ENCODE measurements around the gene MSMO1. TPM values are rescaled to one million over a fixed set of nuclear protein-coding genes. Genes with fewer than 3 reads are reported as not detected.

Gene MSMO1
- total and polyA plus RNA-seq, 2 of the 8 experiments (the other 6 are each of a cell fraction or from before 2014, with no cell fraction given), result 79.8 to 109 TPM

GRCh38 chr4:165384186-165384585 lies 56.7 kb downstream of the MSMO1 start:
- Histone ChIP-seq H3K27ac (ENCODE audit: low read depth, low read length) (no peak overlapping the region), H3K23me2 (ENCODE audit: low read depth, low read length) (peaks cover 5% of the 10 kb centered on the region; the same call in 1 of the 2 replicates), H2AFZ (ENCODE audit: low read length) (no peak overlapping the region), H2BK120ac (replicated peaks; ENCODE audit: low read depth, low read length) (peak overlapping the region; percentile 51), H4K91ac (replicated peaks; ENCODE audit: insufficient read length, low read length) (no peak overlapping the region), H2BK5ac (ENCODE audit: low read depth, low read length) (no peak overlapping the region), H3K9ac (replicated peaks in 1 of 4; ENCODE audit: extremely low read depth in 1 of 4, low read depth in 3 of 4, low read length in 3 of 4) (no peak overlapping the region), H3K4me3 (ENCODE audit: extremely low read depth in 1 of 4, insufficient read depth in 2 of 4, low read depth in 3 of 4, low read length in 4 of 4) (no peak overlapping the region), H4K5ac (ENCODE audit: insufficient read length, low read depth, low read length) (no peak overlapping the region), H3K9me3 (ENCODE audit: insufficient read depth in 2 of 2, low read depth in 1 of 2, low read length in 1 of 2) (no peaks in the 10 kb centered on the region), H3K56ac (replicated peaks; ENCODE audit: insufficient read length, low read depth, low read length) (no peak overlapping the region), H3K4me2 (ENCODE audit: insufficient read depth in 1 of 2, low read depth in 2 of 2, low read length in 2 of 2) (no peak overlapping the region), H3K36me3 (ENCODE audit: control insufficient read depth in 2 of 4, insufficient read depth in 4 of 4, low read length in 3 of 4) (no peaks in the 10 kb centered on the region), H2BK12ac (ENCODE audit: low read depth, low read length) (no peak overlapping the region), H3K18ac (ENCODE audit: extremely low read depth, low read length) (no peak overlapping the region), H3K4ac (replicated peaks; ENCODE audit: insufficient read length, low read depth, low read length) (no peak overlapping the region), H3K23ac (ENCODE audit: insufficient read length) (no peak overlapping the region), H3K14ac (ENCODE audit: insufficient read length) (no peak overlapping the region), H4K8ac (ENCODE audit: extremely low read depth, insufficient read depth, low read length) (no peak overlapping the region), H2AK5ac (ENCODE audit: low read depth, low read length) (no peak overlapping the region), H3K79me2 (ENCODE audit: control insufficient read depth in 1 of 2, insufficient read depth in 2 of 2, low read length in 2 of 2) (no peaks in the 10 kb centered on the region), H3K79me1 (ENCODE audit: low read depth, low read length) (no peaks in the 10 kb centered on the region), H3K27me3 (replicated peaks in 1 of 4; ENCODE audit: control insufficient read depth in 3 of 4, extremely low read depth in 1 of 4, insufficient read depth in 3 of 4, low read length in 3 of 4) (peaks cover 0 to 7% (median 5%) of the 10 kb centered on the region in 4 experiments; a peak in 3 of 7 replicates), H3K4me1 (replicated peaks in 1 of 4; ENCODE audit: control insufficient read depth in 3 of 4, insufficient read depth in 4 of 4, low read length in 3 of 4) (peaks cover 0 to 8% (median 3%) of the 10 kb centered on the region in 4 experiments; a peak in 3 of 7 replicates), H2BK15ac (ENCODE audit: low read length) (no peak overlapping the region), H2BK20ac (ENCODE audit: low read length) (no peak overlapping the region), H4K20me1 (replicated peaks in 1 of 2; ENCODE audit: control insufficient read depth in 1 of 2, insufficient read depth in 2 of 2, low read length in 2 of 2) (no peaks in the 10 kb centered on the region)
- WGBS, 2 experiments (ENCODE audit: extremely low coverage in 1 of 2, insufficient coverage in 1 of 2, insufficient read length in 1 of 2, insufficient replicate concordance in 2 of 2, low coverage in 1 of 2, low lambda C conversion rate in 2 of 2, missing lambda C conversion rate in 1 of 2), result 87% methylated on average over 3 of the region's 3 CpGs; no CpG with 5 or more reads in 1 of the 2 experiments
- DNase-seq (ENCODE audit: low read depth in 1 of 2, low spot score in 2 of 2), result no peak
- ChIA-PET CTCF (ENCODE audit: partially characterized antibody) (interaction anchor here (0.7 to 3.7 kb wide), 33 partner anchors 8 to 367 kb away, joined by 3 to 18 read pairs (median 5); partner anchors contain the start of gene TMEM192), POLR2A (ENCODE audit: partially characterized antibody) (interaction anchor here (1.1 kb wide), 1 partner anchor 9 kb away, joined by 3 read pairs; no protein-coding TSS in a partner anchor)
- TF ChIP-seq PHF8 (conservative IDR thresholded peaks at IDR 0.05; ENCODE audit: low read depth, low read length), result no peak
- no peak for TF ChIP-seq SUZ12 (IDR thresholded peaks at IDR 0.05; ENCODE audit: low read length)
- no peak for TF ChIP-seq SP4 (IDR thresholded peaks at IDR 0.05; ENCODE audit: low read length)
- TF ChIP-seq CHD1 (IDR thresholded peaks at IDR 0.05; ENCODE audit: low read depth, low read length), result no peak
- no peak for TF ChIP-seq TBP (IDR thresholded peaks at IDR 0.05; ENCODE audit: low read depth, low read length)
- no peak for TF ChIP-seq TAF1 (IDR thresholded peaks at IDR 0.05; ENCODE audit: low read depth, low read length)
- TF ChIP-seq TAF7 (optimal IDR thresholded peaks at IDR 0.05; ENCODE audit: borderline replicate concordance, low read depth, low read length), result no peak
- no peak for TF ChIP-seq SIRT6 (IDR thresholded peaks at IDR 0.05; ENCODE audit: low read length)
- TF ChIP-seq EZH2 (IDR thresholded peaks at IDR 0.05; ENCODE audit: low read depth, low read length, severe bottlenecking), result no peak
- TF ChIP-seq ASH2L (IDR thresholded peaks at IDR 0.05; ENCODE audit: low read length), result no peak
- TF ChIP-seq SAP30 (IDR thresholded peaks at IDR 0.05; ENCODE audit: insufficient read depth, insufficient replicate concordance, low read length), result no peak
- no peak for FAIRE-seq
